ENCODE results near the gene MYLK.
"Not testable (repeated sequence)": the region's sequence is repeated elsewhere in the genome, so short reads cannot be mapped to it uniquely, and the experiment has no call there.

Gene MYLK

DNA sequence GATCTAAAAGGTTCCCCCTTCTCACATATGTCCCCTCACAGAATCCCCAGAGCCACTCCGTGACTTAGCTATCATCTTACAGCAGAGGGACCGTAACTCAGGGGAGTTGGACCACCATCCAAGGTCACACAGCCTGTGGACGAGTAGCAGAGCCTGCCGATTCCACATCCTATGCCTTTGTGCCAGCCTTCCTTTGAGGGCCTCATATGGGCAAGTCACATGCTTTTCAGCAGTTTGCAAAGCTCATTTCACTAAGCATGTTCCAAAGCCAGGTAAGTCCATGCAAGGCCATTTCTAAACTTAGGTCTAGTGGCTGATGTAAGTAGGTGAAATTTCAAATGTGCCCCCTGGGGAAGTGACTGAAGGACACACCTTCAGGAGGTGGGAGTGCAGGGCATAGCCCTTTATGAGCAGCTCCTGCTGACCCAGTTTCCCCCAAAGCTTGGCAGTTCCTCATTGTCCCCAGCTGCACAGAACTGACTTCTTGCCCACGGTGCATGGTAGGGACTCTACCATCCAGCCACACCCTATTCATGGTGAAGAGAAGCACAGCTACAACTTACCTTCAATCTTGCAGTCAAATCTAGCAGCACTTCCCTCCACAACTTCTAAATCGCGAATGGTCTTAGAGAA, 265.9 kb downstream of the MYLK start:
- no peak for DNase-seq

DNA sequence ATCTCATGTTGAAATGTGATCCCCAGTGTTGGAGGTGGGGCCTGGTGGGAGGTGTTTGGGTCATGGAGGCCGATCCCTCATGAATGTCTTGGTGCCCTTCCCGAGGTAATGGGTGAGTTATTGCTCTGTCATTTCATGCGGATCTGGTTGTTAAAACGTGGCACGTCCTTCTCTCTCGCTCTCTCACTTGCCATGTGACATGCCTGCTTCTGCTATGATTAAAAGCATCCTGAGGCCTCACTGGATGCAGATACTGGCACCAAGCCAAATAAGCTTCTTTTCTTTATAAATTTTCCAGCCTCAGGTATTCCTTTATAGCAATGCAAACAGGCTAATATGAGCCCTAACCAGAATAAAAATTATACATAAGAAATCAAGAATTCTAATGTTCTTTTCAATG, 267.5 kb downstream of the MYLK start:
- DNase-seq = no peak

DNA sequence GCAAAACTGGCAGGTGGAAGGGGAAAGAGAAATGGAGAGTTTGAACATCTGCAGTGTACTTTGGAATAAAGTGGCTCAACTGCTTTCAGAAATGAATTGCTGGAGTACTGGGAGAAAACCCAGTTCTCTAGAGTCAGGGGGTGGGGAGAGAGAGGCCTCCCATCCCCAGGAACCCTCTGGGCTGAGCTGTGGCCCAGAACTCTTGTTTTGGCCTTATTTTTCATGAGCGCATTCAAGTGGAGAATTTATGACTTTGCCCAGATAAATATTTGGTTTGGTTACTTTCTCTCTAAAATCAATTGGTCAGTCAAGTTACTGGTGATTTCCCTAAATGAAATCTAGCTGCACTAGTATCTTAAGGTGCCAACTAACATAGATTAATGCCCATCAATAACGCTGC, 270.6 kb downstream of the MYLK start:
- no peak for DNase-seq

DNA sequence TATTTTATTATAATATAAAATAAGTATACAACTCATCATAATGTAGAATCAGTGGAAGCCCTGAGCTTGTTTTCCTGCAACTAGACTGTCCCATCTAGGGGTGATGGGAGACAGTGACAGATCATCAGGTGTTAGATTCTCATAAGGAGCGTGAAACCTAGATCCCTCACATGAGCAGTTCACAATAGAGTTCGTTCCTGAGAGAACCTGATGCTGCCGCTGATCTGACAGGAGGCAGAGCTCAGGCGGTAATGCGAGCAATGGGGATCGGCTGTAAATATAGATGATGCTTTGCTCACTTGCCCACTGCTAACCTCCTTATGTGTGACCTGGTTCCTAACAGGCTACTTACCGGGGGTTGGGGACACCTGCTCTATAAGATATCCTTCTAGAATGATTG, 272.5 kb downstream of the MYLK start:
- DNase-seq = not testable (repeated sequence)

DNA sequence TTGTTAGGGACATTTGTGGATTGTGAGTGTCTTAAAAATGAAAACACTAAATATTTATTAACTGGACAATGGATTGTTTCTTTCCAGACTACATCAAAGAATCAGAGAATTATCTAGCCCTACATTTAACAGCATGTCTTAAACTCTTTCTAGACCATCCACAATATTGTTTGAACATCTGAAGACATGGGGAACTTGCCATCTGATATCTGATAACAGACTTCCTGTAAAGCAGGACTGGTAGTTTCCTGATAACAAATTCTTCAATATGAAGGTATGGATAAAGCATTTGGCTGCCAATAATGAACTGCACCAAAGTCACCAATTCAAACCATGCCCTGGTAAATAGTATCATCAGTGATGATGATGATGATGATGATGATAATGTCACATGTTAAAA, 273.1 kb downstream of the MYLK start:
- DNase-seq = no peak

DNA sequence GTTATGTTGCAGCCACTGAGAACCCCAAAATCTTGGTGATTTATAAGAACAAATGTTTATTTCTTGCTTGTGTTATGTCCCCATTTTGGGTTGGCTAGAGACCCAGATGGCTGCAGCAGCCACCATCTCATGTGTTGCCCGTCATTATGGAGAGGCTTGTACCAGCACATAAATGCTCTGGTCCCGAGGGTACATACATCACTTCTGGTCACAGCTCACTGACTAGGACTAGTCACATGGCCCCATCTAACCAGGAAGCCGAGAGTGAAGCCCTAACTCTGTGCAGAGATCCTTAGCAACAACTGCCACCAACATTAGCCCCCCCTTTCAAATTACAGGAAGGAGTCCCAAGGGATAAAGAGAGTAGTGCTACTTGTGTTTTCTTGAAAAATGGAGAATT, 273.8 kb downstream of the MYLK start:
- no peak for DNase-seq

DNA sequence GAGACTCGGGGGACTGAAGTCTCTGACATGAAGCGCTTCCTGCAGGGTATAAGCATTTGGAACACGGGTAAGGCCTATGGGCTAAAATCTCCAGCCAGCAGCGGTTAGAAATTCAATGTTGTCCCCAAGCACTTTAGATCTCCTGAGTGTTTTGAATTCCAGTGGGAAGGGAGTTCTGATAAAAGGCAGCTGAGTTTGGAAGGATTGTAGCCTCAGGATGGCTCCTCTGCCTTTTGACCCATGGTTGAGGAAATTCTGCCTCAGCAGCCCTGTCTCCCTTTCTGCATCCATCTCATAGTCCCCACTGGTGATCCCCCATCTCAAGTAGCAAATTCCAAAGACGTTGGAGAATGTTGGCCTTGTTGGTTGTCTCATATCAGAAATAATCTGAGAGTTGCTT, 275.1 kb downstream of the MYLK start:
- DNase-seq = no peak

DNA sequence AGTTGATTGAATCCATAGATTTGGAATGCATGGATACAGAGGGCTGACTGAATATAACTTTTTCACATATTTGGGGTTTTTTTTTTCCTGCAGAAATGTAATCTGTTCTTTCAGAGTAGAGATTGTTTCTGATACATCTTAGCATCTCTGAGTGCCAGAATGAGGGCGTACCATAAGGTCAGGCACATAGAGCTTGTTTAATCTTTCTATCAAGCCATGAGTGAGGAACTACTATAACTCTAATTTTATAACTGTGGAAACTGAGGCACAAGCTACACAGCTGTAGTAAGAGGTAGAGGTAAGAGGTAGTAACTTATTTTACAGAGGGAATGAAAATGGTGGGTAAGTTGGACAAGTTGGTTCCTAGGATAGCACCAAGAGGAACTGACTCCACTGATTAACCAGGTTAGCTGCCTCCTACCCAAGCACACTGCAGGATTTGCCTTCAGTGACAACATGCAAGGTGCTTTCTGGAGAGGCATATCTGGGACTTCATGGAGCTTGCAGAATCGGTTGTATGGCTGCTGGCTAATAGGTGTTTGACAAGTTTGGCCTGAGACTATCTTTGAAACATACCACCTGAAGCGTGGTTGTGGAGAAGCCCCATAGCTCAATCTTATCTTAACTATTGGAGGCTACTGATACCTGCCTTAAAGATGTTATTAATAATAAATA, 275.7 kb downstream of the MYLK start:
- DNase-seq = no peak

DNA sequence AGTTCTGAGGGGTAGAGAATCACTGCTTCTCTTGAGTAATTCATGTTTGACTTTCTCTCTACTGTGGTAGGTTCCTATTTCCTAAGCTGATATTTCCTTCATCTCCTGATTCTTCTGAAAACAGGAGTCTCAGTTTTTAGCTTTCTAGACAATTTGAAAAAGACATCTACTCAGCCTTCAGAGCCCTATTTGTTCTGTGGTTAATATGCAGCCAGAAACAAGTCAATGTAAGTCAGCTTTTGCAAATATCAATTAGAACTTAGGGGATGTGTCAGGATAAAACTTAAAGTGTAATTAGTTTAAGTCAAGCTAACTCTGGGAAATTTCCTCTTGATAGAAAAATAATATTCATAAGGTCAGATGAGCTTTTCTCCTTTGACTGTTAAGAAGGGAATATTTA, 277.6 kb downstream of the MYLK start:
- no peak for DNase-seq

DNA sequence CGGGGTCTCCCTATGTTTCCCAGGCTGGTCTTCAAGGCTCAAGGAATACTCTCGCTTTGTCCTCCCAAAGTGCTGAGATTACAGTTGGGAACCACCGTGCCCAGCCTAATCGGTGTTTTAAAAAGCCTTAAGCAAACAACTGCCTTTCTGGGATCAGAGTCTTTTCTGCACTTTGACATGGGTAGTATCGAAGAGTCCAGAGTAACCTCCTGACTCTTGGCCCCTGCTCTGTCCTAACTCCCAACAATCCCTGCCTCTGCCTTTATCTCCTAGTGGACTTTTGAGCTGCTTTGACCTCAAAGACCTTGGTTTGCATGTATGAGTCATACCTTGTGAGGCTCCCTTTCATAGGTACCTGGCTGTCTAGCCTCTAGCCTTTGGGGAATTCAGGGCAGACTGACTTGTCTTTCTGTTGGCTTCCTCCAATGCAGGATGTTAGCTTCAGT, 278.3 kb downstream of the MYLK start:
- no peak for DNase-seq

DNA sequence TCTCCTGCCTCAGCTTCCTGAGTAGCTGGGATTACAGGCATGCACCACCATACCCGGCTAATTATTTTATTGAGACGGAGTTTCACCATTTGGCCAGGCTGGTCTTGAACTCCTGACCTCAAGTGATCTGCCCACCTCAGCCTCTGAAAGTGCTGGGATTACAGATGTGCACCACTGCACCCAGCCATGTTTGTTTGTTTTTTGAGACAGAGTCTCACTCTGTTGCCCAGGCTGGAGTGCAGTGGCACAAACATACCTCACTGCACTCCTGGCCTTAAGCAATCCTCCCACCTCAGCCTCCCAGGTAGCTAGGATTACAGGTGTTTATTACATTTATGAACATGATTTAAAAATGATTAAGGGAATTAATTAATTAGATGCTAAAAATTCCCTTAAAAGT, 281.0 kb downstream of the MYLK start:
- DNase-seq = not testable (repeated sequence)

DNA sequence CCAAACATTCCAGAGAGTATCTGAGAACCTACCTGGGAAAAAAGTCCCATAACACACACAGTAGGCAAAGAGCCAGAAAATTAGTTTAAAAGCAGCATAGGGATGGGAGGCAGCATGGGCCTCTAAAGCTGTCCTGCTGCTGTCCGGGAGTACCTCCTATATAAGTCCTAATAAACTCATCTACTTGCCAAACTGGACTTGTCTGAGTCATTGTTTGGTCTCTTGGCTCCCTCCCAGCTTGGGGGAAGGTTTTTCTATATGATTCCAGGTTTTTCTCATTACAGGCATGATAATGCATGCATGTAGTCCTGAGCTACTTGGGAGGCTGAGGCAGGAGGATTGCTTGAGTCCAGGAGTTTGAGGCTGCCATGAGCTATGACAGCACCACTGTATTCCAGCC, 281.8 kb downstream of the MYLK start:
- no peak for DNase-seq

DNA sequence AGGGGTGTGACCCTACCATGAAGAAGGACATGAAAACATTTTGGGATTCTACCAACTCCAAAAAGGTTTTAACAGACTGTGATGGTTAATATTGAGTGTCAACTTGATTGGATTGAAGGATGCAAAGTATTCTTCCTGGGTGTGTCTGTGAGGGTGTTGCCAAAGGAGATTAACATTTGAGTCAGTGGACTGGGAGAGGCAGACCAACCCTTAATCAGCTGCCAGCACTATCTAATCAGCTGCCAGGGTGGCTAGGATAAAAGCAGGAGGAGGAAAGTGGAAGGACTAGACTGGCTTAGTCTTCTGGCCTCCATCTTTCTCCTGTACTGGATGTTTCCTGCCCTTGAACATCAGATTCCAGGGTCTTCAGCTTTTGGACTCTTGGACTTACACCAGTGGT, 283.3 kb downstream of the MYLK start:
- DNase-seq = not testable (repeated sequence)

DNA sequence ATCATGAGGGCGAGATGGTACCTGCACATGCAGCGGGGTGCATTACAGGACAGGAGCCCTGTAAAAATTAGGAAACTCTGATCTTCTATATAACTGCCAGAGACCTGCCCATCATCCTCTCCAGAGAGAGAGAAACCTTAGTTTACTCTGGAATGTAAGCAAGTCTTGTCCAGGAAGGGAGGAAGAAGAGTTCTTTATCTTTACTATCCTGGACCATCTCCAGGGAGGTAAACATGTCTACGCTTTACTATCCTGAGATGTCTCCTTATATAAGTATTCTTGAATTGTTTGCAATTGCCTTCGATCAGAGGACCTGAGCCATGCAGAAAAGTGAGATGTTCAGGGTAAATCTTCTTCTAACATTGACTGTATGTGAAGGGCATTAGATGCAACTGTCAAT, 286.6 kb downstream of the MYLK start:
- no peak for DNase-seq

DNA sequence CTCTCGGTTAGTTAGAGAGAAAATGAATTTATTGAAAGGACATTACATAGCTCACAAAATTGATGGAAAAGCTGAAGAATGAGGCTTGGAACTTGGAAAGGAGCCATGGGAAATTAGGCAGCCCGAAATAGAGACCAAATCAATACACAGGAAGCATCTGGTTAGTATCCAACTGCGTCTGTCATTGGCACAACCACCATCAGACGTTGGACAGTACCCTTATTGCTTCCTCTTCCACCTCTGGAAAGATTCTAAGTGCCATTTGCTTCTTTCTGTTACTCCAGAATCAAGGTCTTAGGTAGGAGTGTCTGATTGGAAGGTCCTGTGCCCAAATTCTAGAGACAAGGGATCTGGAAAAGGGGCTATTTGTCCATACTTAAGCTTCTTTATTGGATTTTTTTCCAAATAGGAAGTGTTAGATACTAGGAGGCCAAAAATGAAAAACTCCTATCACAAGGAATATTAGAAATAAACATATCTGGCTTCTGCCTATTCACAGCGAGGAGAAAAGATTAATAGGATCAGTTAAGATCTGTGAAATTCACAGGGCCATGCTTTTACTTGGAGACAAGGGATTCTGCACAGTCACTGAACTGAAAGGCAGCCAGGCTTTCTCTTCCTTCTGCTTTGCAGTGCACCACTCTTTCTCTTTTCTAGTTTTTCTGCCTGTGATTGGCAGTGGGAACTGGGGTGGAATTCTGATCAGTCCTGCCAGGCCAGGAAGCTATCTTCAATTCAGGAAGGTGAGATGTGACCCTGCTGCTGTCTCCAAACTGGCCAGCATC, 288.5 kb downstream of the MYLK start:
- DNase-seq = no peak

DNA sequence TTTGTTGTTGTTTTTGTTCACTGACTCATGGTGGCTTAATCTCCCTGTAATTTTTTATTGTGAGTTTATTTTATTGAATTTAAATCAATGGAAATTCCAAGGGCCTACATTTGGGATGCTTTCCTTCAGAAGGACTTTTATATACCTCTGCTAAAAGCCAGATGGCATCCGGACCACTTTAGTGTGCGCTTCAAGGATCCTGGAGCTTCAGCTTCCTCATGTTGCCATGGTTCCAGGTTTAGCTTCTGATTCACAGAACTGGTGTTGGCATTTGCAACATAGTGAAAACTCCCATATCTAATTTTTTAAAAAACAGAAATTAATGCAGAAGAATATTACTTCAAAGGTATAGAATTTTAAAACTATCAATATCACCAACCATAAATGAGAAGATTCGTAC, 290.8 kb downstream of the MYLK start:
- no peak for DNase-seq

DNA sequence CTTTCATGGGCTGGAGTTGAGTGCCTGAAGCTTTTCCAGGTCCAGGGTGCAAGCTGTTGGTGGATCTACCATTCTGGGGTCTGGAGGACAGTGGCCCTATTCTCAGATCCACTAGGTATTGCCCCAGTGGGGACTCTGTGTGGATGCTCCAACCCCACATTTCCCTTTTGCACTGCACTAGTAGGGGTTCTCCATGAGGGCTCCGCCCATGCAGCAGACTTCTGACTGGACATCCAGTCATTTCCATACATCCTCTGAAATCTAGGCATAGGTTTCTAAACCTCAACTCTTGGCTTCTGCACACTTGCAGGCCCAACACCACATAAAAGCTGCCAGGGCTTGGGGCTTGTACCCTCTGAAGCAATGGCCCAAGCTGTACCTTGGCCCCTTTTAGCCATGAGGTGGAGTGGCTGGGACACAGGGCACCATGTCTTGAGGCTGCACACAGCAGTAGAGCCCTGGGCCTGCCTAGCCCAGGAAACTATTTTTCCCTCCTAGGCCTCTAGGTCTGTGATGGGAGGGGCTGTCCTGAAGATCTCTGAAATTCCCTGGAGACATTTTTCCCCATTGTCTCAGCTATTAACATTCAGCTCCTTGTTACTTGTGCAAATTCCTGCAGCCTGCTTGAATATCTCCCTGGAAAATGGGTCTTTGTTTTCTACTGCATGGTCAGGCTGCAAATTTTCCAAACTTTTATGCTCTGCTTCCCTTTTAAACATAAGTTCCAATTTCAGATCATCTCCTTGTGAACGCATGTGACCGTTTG, 293.3 kb downstream of the MYLK start:
- no peak for DNase-seq

DNA sequence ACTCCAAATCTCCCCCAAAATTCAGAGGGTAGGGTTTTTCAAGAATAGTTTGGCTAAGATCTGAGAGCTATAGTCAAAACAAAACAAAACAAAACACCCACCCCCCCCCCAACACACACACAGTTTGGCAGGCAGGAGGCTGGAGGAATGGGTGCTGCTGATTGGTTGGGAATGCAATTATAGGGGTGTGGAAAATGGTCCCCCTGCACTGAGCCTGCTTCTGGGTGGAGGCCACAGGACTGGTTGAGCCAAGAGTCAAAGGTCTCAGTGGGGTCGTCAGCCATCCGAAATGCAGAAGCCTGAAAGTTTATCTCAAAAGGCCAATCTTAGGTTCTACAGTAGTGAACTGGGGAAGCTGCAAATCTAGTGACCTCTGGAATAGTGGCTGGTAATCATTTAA, 296.7 kb downstream of the MYLK start:
- no peak for DNase-seq

DNA sequence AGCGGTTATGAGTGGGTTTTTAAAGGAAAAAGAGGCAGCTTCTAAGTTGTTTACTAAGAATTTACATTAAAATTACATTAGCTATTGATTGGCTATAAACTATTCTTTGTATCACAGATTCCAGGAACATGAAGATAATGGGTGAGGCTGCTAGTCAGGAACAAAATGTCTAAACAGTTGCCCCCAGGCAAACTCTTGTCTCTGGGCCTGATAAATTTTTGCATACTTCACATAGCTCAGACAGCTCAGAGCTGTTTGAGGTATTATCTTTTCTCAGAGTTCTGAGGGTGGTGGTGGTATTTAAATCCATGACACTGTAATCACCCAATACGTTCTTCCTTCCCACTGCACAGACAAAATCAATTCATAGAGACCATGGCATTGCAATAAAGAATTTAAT, 297.2 kb downstream of the MYLK start:
- DNase-seq = no peak

DNA sequence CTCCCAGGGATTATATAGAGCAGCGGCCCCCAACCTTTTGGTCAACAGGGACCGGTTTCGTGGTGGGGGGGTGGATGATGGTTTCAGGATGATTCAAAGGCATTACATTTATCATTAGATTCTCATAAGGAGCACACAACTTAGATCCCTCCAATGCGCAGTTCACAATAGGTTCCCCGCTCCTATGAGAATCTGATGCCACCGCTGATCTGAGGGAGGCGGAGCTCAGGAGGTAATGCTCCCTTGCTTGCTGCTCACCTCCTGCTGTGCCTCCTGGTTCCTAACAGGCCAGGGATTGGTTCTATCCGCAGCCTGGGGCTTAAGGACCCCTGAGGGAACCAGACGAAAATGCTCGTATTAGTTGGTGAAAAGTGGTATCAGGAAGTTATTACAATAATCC, 298.0 kb downstream of the MYLK start:
- DNase-seq = peak; percentile 27

DNA sequence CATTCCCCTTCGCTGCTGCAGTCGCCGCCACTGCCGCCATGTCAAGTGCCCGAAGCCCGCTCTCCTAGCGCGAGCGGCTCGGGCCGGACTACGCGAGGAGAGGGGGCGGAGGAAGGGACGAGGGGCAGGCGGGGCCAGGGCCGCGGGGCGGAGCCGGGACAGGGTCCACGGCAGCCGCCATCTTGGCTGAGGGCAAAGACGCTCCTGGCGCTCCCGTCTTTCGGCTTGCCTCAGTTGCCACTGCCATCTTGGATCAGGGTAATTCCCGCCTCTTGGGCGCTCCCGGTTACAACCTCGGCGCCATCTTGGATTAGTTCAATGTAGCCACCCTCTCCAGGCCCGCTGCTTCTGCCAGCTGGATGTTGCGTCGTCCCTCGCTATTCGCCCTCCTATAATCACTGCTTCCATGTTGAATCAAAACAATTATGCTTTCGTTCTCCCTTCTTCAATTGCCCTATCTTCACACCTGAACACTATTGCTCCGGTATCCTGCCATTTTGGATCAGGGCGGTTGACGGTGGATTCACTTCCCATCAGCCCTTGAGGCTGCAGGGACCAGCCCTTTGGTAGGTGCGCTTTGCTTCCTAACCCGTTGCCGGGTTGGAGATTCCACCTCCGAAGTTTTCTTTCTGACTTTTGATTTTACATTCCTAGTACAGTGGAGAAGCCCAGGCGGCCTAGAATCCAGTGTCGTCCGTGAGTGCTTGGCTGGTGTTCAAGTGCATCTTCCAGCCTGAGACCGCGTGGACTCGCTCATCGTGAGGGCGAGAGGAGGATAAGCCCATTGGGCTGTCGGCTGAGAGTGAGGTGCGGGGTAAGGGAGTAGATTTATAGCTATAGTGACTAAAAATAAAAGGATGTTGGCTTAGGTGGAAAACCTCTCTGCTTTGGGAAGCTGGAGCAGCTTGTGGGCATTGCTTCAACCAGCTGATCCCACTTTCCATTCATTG, 298.9 kb downstream of the MYLK start, which contains the start of gene HACD2:
Gene HACD2, minus strand, starts transcription at position 66 of the 950 bp plus-strand sequence. Its CDS starts 26 bp downstream, at position 40.
- peak; percentile 85 for DNase-seq
